Uterus (tissue), 4 donors: ENCODE measurements around the gene DMD. TPM values are rescaled to one million over a fixed set of nuclear protein-coding genes. Genes with fewer than 3 reads are reported as not detected.

Source experiments
- DNase-seq, 2 donors: peaks; one replicate each; pipeline ENCODE4 v3.0.0-alpha.2; 2019 to 2020
- H3K27ac ChIP-seq, 2 donors: fragments of 200-600 bp; sonication (generic); 1 replicate in 1 of 2; 2 replicates in 1 of 2; pipeline ENCODE4 v1.5.1; 2016 to 2018
- H3K27me3 ChIP-seq, 2 donors: fragments of 200-600 bp; sonication (generic); one replicate each; pipeline ENCODE4 v1.5.1; 2018 to 2019; ENCODE audit warnings: control low read depth in 1 of 2
- H3K36me3 ChIP-seq, 2 donors: fragments of 200-600 bp; sonication (generic); one replicate each; pipeline ENCODE4 v1.5.1; 2019; ENCODE audit warnings: control low read depth in 1 of 2
- H3K4me1 ChIP-seq, 2 donors: fragments of 200-600 bp; sonication (generic); one replicate each; pipeline ENCODE4 v1.5.1; 2018 to 2019; ENCODE audit warnings: control low read depth in 1 of 2
- H3K4me3 ChIP-seq, 2 donors: fragments of 200-600 bp; sonication (generic); 1 replicate in 1 of 2; 2 replicates in 1 of 2; pipeline ENCODE4 v1.5.1; 2018 to 2019; ENCODE audit warnings: mild to moderate bottlenecking in 1 of 2
- H3K9me3 ChIP-seq, 2 donors: fragments of 200-600 bp; sonication (generic); one replicate each; pipeline ENCODE4 v1.5.1; 2019; ENCODE audit warnings: control low read depth in 1 of 2
- POLR2A ChIP-seq, 2 donors: fragments of 450-650 bp; IDR thresholded peaks; one replicate each; pipeline ENCODE4 v1.6.1; 2016; ENCODE audit warnings: antibody characterized with exemption in 2 of 2, mild to moderate bottlenecking in 1 of 2, moderate library complexity in 1 of 2
- intact Hi-C: fragments of 100-400 bp; cut with DNase I; formaldehyde crosslinking; loops from one replicate; pipeline ENCODE4 v1.15.1; 2023; ENCODE audit warnings: low total_unique reads
- total RNA-seq, 4 donors: library from RNA; depleted of rRNA in 3 of 4; stranded (reverse); fragments of >200 nt in 3 of 4; gene quantifications; one replicate each; pipeline versions ENCODE4 v1.1.0 to v1.2.4, GENCODE V29; 2014 to 2023
- TF ChIP-seq, protein P1 (sequence below), 4 experiments: fragments of 200-600 bp in 2 of 4; fragments of 450-650 bp in 2 of 4; sonication (generic) in 2 of 4; IDR thresholded peaks; one replicate each; pipeline ENCODE4 v1.5.1; 2016 to 2019; ENCODE audit warnings: antibody characterized with exemption in 4 of 4, mild to moderate bottlenecking in 2 of 4, moderate library complexity in 1 of 4
- donor health status: DM: yes; HTN: yes; CAD: no.

DMD gene
- total RNA-seq, 4 donors from 2014 or later = 73.8 to 147 (median 97.8) TPM

DNA sequence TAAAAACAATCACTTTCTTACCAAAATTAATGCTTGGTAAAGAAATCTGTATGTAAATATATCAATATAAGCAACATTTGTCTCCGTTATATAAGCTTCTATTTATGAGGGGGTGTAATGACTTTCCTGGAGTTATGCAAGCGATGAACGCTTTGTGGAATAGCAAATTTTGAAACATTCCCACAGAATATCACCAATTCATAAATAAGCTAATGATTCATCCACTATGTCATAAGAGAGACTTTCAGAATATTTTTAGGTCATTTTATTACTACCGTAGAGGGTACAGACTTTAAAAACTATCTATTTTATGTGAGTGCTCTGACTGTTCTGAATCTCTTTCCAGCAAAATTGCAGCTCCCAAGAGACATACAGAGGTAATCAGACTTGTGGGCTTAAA lies 1960.0 kb downstream of the DMD start:
- Histone ChIP-seq H3K27ac (no peak overlapping the region), H3K4me1 (no peaks in the 10 kb centered on the region), H3K36me3 (no peaks in the 10 kb centered on the region), H3K9me3 (no peaks in the 10 kb centered on the region), H3K4me3 (no peak overlapping the region), H3K27me3 (no peaks in the 10 kb centered on the region)
- intact Hi-C loops = no loop called here
- no peak for DNase-seq
- TF ChIP-seq POLR2A (IDR thresholded peaks at IDR 0.05) = no peak
- TF ChIP-seq, protein P1, sequence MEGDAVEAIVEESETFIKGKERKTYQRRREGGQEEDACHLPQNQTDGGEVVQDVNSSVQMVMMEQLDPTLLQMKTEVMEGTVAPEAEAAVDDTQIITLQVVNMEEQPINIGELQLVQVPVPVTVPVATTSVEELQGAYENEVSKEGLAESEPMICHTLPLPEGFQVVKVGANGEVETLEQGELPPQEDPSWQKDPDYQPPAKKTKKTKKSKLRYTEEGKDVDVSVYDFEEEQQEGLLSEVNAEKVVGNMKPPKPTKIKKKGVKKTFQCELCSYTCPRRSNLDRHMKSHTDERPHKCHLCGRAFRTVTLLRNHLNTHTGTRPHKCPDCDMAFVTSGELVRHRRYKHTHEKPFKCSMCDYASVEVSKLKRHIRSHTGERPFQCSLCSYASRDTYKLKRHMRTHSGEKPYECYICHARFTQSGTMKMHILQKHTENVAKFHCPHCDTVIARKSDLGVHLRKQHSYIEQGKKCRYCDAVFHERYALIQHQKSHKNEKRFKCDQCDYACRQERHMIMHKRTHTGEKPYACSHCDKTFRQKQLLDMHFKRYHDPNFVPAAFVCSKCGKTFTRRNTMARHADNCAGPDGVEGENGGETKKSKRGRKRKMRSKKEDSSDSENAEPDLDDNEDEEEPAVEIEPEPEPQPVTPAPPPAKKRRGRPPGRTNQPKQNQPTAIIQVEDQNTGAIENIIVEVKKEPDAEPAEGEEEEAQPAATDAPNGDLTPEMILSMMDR (IDR thresholded peaks at IDR 0.05) = no peak

DNA sequence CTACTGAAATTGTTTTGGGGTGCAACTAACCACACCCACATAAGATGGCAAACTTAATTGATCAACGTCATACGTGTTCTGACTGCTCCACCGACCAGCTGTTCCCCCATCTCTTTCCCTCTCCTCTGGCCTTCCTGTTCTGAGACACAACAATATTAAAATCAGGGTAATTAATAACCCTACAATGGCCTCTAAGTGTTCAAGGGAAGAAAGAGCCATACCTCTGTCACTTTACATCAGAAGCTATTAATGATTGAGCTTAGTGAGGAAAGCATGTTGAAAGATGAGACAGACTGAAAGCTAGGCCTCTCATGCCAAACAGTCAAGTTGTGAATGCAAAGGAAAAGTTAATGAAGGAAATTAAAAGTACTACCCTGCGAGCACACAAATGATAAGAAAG lies 1965.6 kb downstream of the DMD start:
- Histone ChIP-seq H3K27me3 (no peaks in the 10 kb centered on the region), H3K9me3 (no peaks in the 10 kb centered on the region), H3K4me1 (no peaks in the 10 kb centered on the region), H3K4me3 (no peak overlapping the region), H3K36me3 (no peaks in the 10 kb centered on the region), H3K27ac (no peak overlapping the region)
- no peak for TF ChIP-seq POLR2A (IDR thresholded peaks at IDR 0.05)
- TF ChIP-seq, protein P1 (IDR thresholded peaks at IDR 0.05) = no peak
- intact Hi-C loops = no loop called here
- no peak for DNase-seq

DNA sequence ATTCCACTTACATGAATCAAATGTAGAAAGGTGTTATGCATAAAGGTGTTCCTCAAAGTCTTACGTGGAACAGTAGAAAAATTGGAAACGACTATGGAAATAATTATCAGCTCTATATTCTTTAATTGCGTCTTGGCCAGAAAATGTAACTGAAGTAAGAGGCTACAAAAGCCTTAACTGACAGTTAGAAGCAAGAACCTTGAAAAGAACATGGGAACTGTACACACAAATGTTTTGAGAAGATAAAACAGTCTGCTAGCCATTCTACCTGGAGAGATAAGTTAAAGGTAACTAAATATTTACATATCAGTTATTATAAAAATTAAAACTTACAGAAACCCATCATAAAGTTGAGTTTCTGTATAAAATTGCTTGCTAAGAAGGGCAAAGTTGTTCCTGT lies 1967.5 kb downstream of the DMD start:
- Histone ChIP-seq H3K27me3 (no peaks in the 10 kb centered on the region), H3K36me3 (no peaks in the 10 kb centered on the region), H3K27ac (no peak overlapping the region), H3K9me3 (no peaks in the 10 kb centered on the region), H3K4me3 (no peak overlapping the region), H3K4me1 (no peaks in the 10 kb centered on the region)
- TF ChIP-seq, protein P1 (IDR thresholded peaks at IDR 0.05) = no peak
- TF ChIP-seq POLR2A (IDR thresholded peaks at IDR 0.05) = no peak
- intact Hi-C loops = no loop called here
- DNase-seq = no peak

DNA sequence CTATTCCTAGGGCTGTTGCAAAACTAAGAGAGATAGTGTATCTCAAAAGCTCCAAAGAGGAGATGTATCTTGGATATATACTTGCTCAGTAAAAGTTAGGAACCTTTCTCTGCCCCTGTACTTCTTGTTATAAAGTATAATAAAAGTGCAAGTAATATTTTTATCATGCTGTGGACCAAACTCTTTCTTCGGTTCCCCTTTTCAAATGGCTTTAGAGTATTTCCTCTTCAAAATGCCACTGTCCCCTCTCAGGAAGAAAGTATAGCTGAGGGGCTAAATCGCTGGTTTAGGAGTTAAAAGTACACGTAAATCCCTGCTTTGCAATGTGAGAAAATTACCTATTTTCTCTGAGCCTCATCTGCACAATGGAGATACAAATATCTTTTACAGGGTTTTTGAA lies 1970.4 kb downstream of the DMD start:
- no peak for DNase-seq
- Histone ChIP-seq H3K27me3 (no peaks in the 10 kb centered on the region), H3K4me1 (no peaks in the 10 kb centered on the region), H3K27ac (no peak overlapping the region), H3K9me3 (no peaks in the 10 kb centered on the region), H3K4me3 (no peak overlapping the region), H3K36me3 (no peaks in the 10 kb centered on the region)
- TF ChIP-seq, protein P1 (IDR thresholded peaks at IDR 0.05) = no peak
- no peak for TF ChIP-seq POLR2A (IDR thresholded peaks at IDR 0.05)
- intact Hi-C loops = no loop called here

DNA sequence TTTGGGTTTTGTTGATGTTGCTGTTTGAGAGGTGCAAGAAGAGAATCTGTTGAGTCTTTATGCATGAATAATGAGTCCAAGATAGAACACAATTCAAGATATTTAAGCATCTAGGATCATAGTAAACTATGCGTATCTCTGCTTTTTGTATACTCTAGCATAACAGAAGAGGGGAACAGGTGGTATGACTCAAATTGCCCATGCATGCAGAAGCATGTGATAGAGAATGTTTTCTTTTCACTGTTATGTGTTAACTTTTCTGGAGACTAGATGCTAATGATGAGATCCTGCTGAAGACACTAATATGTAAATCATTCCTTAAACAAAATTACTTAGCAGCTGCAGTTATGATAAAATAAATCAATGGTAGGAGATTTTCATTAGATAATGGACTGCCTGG lies 1974.2 kb downstream of the DMD start:
- TF ChIP-seq POLR2A (IDR thresholded peaks at IDR 0.05) = no peak
- TF ChIP-seq, protein P1 (IDR thresholded peaks at IDR 0.05) = no peak
- Histone ChIP-seq H3K4me3 (no peak overlapping the region), H3K27me3 (no peaks in the 10 kb centered on the region), H3K9me3 (no peaks in the 10 kb centered on the region), H3K36me3 (no peaks in the 10 kb centered on the region), H3K27ac (no peak overlapping the region), H3K4me1 (no peaks in the 10 kb centered on the region)
- intact Hi-C loops = no loop called here
- DNase-seq = no peak
